GM18870 (cell line): Measurements from ENCODE around the gene PAEP.
"Not testable (repeated sequence)": the region's sequence is repeated elsewhere in the genome, so short reads cannot be mapped to it uniquely, and the experiment has no call there.

Source experiments
- ATAC-seq: cut with Tn5 transposase; IDR thresholded peaks from one replicate; pipeline ENCODE4 v1.9.1; 2021; ENCODE audit warnings: moderate library complexity; ENCODE audit not compliant: unreplicated experiment

The PAEP gene

GRCh38 chr9:135561391-135562234, at the start of gene PAEP:
Gene PAEP, plus strand, starts transcription at chr9:135561756.
- no peak for ATAC-seq

DNA sequence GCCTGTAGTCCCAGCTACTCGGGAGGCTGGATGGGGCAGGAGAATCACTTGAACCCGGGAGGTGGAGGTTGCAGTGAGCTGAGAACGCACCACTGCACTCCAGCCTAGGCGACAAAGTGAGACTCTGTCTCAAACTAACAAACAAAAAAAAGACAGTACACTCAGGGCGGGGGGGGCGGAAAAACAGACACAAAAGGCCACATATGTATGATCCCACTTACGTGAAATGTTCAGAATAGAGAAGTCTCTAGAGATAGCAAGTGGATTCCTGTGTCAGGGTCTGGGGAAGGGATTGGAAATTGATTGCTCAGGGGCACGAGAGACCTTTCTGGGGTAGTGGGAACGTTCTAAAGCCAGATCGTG, 49.3 kb upstream of the PAEP start:
- no peak for ATAC-seq

- ATAC-seq = no peak
Measured at GRCh38 chr9:135512904-135513303, 48.7 kb upstream of the PAEP start.

GRCh38 chr9:135513351-135513846, 48.2 kb upstream of the PAEP start:
- ATAC-seq = no peak

DNA sequence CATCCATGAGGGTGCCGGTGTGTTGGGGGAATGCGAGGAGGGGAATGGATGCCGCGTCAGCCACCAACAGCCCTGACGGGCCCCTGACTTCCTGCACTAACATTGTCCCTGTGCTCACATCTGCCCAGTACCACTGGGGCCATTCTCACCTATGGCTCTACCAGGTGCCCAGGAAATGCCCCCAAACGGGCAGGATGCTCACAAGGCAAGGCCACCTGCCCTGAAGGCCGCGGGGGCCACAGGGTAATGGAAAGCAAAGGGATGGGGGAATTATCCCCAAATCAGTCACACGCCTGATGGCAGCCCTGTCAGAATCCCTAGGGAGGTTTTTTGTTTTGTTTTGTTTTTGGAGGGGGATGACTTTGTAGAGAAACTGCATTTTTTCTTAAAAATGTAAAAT, 47.6 kb upstream of the PAEP start:
- not testable (repeated sequence) for ATAC-seq

- ATAC-seq = no peak
Measured at GRCh38 chr9:135514342-135515082, 47.0 kb upstream of the PAEP start.

DNA sequence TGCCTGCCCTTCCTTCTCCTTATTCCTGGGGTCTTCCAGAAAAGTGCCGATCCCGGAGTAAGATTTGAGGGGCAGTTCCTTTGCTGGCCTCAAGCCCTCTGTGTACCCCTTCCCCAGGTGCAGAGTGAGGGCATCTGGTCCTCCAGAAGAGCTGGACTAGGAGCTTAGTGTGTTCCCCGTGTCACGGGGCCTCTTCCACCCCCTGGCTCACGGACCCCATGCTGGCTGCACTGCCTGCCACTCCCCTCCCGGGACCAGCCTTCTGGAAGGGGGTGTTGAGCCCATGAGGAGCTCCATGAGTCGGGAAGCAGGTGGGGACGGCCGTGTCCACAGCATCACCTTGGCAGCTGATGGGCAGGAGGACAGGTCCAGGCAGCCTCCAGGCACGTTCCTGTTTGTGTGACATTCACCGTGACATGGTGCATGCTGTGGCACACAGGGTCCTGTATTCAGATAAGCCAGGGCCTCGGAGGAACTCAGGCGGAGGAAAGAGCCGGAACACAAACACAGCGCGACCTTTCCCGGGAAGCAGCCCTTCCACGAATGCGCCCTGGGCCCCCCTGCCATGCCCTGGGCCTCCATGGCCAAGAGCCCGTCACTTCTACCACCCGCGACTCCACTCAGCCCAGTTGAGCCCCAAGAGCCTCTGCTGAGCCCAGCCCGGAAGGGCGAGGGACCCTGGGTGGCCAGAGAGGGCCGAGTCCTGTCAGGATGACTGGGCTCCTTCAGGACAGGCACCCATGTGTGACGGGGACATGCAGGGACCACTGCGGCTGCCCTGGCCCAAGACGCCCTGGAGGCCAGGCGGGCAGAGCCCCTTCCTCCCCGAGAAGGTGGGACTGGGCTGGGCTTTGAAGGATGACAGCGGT, 46.2 kb upstream of the PAEP start:
- no peak for ATAC-seq

GRCh38 chr9:135516132-135516860, 45.3 kb upstream of the PAEP start:
- no peak for ATAC-seq

DNA sequence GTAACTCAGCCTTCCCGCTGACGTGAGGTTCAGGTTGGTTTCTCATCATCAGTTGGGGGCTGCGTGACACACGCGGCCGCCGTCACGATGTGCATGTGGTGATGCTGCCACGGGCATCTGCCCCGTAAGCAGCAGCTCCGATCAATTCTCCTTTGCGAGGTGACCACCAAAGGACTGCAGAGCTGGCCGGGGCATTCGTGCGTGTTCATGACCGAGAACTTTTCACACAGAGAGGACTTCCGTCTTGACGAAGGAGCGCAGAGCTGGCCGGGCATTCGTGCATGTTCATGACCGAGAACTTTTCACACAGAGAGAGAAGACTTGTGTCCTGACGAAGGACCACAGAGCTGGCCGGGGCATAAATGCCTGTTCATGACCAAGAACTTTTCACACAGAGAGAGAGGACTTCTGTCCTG, 44.1 kb upstream of the PAEP start:
- ATAC-seq = no peak

DNA sequence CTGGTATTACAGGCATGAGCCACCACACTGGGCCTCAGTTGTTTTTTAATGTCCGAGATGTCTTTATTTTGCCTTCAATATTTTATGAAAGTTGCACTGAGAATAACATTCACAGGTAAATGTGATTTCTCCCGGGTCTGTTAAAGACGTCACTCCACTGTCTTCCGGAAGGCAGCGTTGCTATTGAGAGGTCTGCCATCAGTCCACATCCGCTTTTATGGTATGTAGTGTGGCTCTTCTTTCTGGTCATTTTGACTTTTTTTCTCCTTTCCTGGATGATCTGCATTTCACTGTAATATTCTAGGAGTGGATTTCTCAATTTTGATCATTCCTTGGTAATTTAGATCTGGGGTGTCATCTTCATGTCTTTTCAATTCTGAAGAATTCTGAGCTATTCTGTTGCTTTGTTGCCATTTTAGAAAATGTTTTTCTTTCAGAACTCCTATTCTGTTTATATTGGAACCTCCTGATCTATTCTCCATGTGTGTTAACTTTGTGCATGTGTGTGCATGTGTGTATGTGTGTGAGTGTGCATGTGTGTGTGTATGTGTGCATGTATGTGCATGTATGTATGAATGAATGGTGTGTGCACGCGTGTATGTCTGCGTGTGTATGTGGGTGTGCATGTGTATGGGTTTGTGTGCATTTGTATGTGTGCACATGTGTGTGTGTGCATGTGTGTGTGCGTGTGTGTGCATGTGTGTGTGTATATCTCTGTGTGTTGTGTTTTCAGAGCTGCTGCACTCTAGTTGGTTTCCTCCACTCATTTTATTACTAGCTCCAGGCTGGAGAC, 42.2 kb upstream of the PAEP start:
- no peak for ATAC-seq

DNA sequence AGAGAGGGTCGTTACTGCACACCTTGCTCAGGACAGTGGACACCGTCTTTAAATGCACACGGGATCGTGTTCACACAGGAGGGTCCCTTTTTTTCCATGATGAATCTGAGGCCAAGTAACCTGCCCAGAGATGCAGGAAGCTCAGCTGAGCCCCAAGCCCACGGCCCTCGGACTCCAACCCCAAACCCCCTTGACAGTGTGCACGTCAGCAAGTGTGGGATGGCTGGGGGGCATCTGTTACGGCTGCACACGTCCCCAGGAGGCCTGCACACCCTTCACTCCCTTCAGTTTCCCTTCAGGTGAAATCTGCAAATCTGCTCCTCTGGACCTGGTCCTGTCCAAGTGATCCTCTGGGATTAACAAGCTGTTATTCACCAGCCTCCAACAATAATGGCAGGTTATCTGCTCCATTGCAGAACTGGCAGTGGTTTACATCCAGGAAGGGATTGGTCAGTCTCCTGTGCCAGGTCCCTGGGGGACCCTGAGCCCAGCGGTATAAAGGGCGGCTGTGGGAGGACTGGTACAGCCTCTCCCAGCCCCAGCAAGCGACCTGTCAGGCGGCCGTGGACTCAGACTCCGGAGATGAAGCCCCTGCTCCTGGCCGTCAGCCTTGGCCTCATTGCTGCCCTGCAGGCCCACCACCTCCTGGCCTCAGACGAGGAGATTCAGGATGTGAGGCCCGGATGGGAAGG, 40.5 kb upstream of the PAEP start, which contains the start of gene LCN1:
Gene LCN1, plus strand, starts transcription at position 525 of the 692 bp plus-strand sequence. Its CDS starts 58 bp downstream, at position 583.
- no peak for ATAC-seq

DNA sequence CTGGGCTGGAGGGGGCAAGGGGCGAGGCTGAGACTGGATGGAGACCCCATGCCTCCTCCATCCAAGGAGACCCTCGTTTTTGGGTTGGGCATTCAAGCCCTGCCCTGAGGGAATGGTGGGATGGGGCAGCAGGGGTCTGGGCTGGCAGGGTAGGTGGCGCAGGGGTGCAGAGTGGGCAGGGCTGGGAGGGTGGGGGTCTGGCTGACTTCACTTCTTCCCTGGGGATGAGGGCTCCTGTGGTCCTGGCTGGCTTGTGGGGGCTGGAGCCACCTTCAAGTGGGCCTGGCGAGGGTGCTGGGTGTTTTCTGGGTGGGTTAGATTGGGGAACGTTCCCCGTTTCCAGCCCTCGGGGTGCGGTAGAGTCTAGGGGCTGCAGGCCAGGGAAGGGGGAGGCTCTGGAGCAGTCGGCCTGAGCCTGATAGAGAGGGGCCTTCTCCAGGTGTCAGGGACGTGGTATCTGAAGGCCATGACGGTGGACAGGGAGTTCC, 39.9 kb upstream of the PAEP start:
- ATAC-seq = no peak

DNA sequence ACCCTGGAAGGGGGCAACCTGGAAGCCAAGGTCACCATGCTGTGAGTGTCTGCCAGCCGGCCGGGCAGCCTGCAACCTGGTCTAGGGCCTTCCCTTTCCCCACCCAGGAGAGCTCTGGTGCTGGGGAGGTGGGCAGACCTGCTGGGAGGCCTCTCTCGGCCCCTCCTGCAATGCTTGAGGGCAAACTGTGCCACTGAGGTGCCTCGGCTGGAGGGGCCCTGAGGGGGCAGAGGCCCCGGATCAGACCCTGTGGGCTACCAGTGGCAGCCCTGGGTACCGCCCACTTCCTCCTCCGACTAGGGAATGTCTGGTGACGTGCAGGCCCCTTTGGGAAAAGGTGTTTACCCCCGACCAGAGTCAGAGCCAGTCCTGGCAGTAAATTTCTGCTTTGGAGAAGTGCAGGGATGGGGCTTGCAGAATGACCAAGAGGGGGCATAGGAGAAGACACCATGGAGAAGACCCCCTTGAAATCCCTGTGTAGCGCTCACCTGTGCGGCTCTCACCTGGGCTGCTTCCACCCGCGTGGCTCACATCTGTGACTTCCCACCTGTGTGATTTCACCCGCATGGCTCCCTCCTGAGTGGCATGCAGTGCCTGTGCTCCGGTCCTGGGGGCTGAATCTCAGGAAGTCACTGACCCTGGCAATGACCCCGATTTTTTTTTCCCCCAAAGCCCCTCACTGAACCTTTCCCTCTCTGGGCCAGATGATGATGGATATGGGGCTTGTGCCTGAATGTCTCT, 39.2 kb upstream of the PAEP start:
- no peak for ATAC-seq

GRCh38 chr9:135522931-135523330, 38.6 kb upstream of the PAEP start:
- no peak for ATAC-seq

DNA sequence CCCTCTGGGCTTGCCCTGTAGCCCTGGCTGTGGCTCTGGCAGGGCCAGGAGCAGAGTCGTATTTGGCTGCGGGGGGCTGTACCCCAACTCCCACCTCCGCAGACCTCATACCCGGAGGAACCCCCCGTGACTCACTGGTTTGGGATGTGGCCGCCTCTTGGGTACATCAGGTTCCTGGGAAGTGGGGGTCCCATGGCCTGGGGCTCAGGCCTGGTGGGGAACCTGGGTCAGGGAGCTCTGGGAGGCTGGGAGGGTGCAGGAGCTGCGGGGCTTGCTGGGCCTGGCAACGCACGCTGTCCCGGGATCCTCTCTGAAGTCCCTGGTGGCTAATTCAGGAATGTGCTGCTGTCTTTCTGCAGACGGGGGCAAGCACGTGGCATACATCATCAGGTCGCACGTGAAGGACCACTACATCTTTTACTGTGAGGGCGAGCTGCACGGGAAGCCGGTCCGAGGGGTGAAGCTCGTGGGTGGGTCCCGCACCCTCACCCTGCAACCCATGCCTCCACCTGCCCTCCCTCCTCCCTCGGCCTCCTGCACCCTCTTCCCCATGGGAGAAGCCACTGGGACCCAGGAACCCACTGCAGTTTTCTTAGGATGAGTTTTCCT, 37.9 kb upstream of the PAEP start:
- no peak for ATAC-seq

DNA sequence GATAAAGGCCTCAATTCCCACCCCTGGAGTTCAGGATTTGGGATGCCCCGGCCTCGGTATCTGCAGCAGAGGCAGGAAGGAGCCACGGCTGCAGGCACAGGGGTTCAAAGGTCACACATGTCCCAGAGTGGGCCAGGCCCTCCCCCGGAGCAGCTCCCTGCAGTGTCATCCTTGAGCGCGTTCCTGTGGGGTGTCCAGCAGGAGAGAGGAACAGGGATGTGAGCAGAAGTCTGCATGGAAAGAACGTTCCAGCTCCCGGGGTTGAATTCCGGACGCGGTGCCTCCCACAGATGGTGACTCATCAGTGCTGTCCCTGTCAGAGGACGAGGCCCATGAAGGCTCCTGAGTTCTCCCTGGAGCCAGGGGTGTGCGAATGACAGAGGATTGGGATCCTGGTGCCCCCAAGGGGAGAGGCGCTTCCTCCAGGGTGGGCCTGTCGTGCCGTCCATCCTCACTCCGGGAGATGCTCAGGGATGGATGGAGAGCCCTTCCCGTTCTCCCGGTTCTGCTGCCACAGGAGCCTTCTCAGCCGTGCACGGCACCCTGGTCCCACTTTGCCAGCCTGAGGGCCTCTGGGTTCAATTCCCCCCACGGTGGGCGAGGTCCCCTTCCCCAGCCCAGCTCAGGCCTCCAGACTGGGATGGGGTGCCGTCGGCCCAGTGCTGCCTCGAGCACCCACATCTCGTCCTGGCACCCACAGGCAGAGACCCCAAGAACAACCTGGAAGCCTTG, 37.3 kb upstream of the PAEP start:
- no peak for ATAC-seq
